ENCODE measurements around the gene AKT1S1.

AKT1S1 gene

GRCh38 chr19:49882643-49883042 is 5.5 kb upstream of the AKT1S1 start:
- DNase-seq = no peak

GRCh38 chr19:49881672-49882394 is 4.7 kb upstream of the AKT1S1 start:
- DNase-seq = peak; percentile 31

- no peak for DNase-seq
Measured at GRCh38 chr19:49881186-49881585, 4.0 kb upstream of the AKT1S1 start.

GRCh38 chr19:49880162-49880869 is 3.2 kb upstream of the AKT1S1 start:
- DNase-seq = no peak

GRCh38 chr19:49879243-49879963 is 2.2 kb upstream of the AKT1S1 start:
- DNase-seq = no peak

GRCh38 chr19:49878744-49879070 is 1.6 kb upstream of the AKT1S1 start:
- DNase-seq = no peak

GRCh38 chr19:49877879-49878743 is 956 bp upstream of the AKT1S1 start:
- DNase-seq = peak; percentile 98

- DNase-seq = peak; percentile 99
Measured at GRCh38 chr19:49876422-49877019, 634 bp downstream of the AKT1S1 start.

- DNase-seq = peak; percentile 50
Measured at GRCh38 chr19:49875857-49876421, 1.2 kb downstream of the AKT1S1 start.

GRCh38 chr19:49875177-49875576 is 2.0 kb downstream of the AKT1S1 start:
- DNase-seq = no peak

- no peak for DNase-seq
Measured at GRCh38 chr19:49874503-49875157, 2.5 kb downstream of the AKT1S1 start.

GRCh38 chr19:49873834-49874233 is 3.3 kb downstream of the AKT1S1 start:
- no peak for DNase-seq

- DNase-seq = no peak
Measured at GRCh38 chr19:49873129-49873521, 4.0 kb downstream of the AKT1S1 start.

- no peak for DNase-seq
Measured at GRCh38 chr19:49872245-49873128, 4.7 kb downstream of the AKT1S1 start.

- no peak for DNase-seq
Measured at GRCh38 chr19:49871349-49871985, 5.7 kb downstream of the AKT1S1 start.

- no peak for DNase-seq
Measured at GRCh38 chr19:49870309-49870901, 6.8 kb downstream of the AKT1S1 start.

GRCh38 chr19:49869484-49870308 is 7.5 kb downstream of the AKT1S1 start:
- peak; percentile 100 for DNase-seq

GRCh38 chr19:49869009-49869483 is 8.1 kb downstream of the AKT1S1 start:
- no peak for DNase-seq
